SK-N-SH (cell line): Measurements from ENCODE around the gene CYP4F22. TPM values are rescaled to one million over a fixed set of nuclear protein-coding genes. Genes with fewer than 3 reads are reported as not detected.

Experiments used
- CTCF ChIA-PET: fragments of 300-600, 350-600 bp; formaldehyde crosslinking; extraction: SDS; loops from one replicate; lab custom pipeline; 2021; lab: Yijun Ruan, JAX
- POLR2A ChIA-PET: fragments of 350-600 bp; sonication (Branson Sonifier 250); formaldehyde crosslinking; extraction: SDS; loops from one replicate; lab custom pipeline; 2020; ENCODE audit warnings: antibody characterized with exemption, inconsistent platforms; lab: Yijun Ruan, JAX
- DNase-seq: peaks from one replicate; pipeline ENCODE4 v3.0.0; 2012
- H2AFZ ChIP-seq: fragments of 200-600 bp; sonication (generic); 2 replicates; pipeline ENCODE4 v1.8.1; 2016; ENCODE audit warnings: antibody characterized with exemption, mild to moderate bottlenecking, low read depth
- H3F3A ChIP-seq: fragments of 200-600 bp; sonication (generic); replicated peaks from 2 replicates; pipeline ENCODE3; 2016; ENCODE audit warnings: antibody characterized with exemption, mild to moderate bottlenecking; ENCODE audit not compliant: insufficient read depth
- H3K27ac ChIP-seq, 2 experiments: fragments of 200-500 bp in 1 of 2; fragments of 200-600 bp in 1 of 2; sonication (Bioruptor generic) in 1 of 2; sonication (generic), shearing (Covaris generic) in 1 of 2; 2 replicates each; pipeline versions ENCODE4 v1.5.1 to v1.6.1; 2014 to 2016; ENCODE audit warnings: low read depth in 2 of 2, inconsistent platforms in 1 of 2, low read length in 1 of 2, mild to moderate bottlenecking in 1 of 2, mixed read lengths in 1 of 2
- H3K27me3 ChIP-seq: fragments of 200-600 bp; sonication (generic), shearing (Covaris generic); 2 replicates; pipeline ENCODE4 v1.6.1; 2016; ENCODE audit warnings: mixed run types; ENCODE audit not compliant: insufficient read depth
- H3K36me3 ChIP-seq, 2 experiments: fragments of 200-500 bp in 1 of 2; fragments of 200-600 bp in 1 of 2; sonication (Bioruptor generic) in 1 of 2; sonication (generic) in 1 of 2; replicated peaks in 1 of 2; 2 replicates each; pipeline versions ENCODE3 to v1.5.1; 2014 to 2016; ENCODE audit warnings: low read length in 1 of 2, mild to moderate bottlenecking in 1 of 2; ENCODE audit not compliant: insufficient read depth in 2 of 2, control insufficient read depth in 1 of 2
- H3K4me1 ChIP-seq, 2 experiments: fragments of 200-500 bp in 1 of 2; fragments of 200-600 bp in 1 of 2; sonication (Bioruptor generic) in 1 of 2; sonication (generic), shearing (Covaris generic) in 1 of 2; 2 replicates each; pipeline versions ENCODE4 v1.5.1 to v1.6.1; 2014 to 2016; ENCODE audit warnings: low read depth in 1 of 2, low read length in 1 of 2, mixed run types in 1 of 2; ENCODE audit not compliant: insufficient read depth in 2 of 2, control insufficient read depth in 1 of 2
- H3K4me2 ChIP-seq: fragments of 200-600 bp; sonication (generic), shearing (Covaris generic); 2 replicates; pipeline ENCODE4 v1.6.1; 2017; ENCODE audit warnings: mixed run types
- H3K4me3 ChIP-seq, 2 experiments: fragments of 200-500 bp in 1 of 2; fragments of 200-600 bp in 1 of 2; sonication (Bioruptor generic) in 1 of 2; sonication (generic), shearing (Covaris generic) in 1 of 2; 2 replicates each; pipeline versions ENCODE4 v1.5.1 to v1.8.1; 2014 to 2016; ENCODE audit warnings: low read depth in 2 of 2, inconsistent platforms in 1 of 2, low read length in 1 of 2, mild to moderate bottlenecking in 1 of 2, mixed read lengths in 1 of 2, moderate library complexity in 1 of 2
- H3K79me2 ChIP-seq: fragments of 200-600 bp; sonication (generic); 2 replicates; pipeline ENCODE4 v1.8.1; 2017; ENCODE audit warnings: mild to moderate bottlenecking; ENCODE audit not compliant: insufficient read depth
- H3K9ac ChIP-seq: fragments of 200-600 bp; sonication (generic); 2 replicates; pipeline ENCODE4 v1.6.1; 2017; ENCODE audit warnings: mixed run types
- H3K9me2 ChIP-seq: fragments of 200-600 bp; sonication (generic); 2 replicates; pipeline ENCODE4 v1.6.1; 2017; ENCODE audit warnings: mixed run types
- H3K9me3 ChIP-seq: fragments of 200-600 bp; sonication (generic); 2 replicates; pipeline ENCODE4 v1.6.1; 2017; ENCODE audit warnings: mixed run types, mild to moderate bottlenecking, moderate library complexity
- H4K20me1 ChIP-seq: fragments of 200-600 bp; sonication (generic); 2 replicates; pipeline ENCODE4 v1.6.1; 2017; ENCODE audit warnings: mild to moderate bottlenecking, mixed run types; ENCODE audit not compliant: insufficient read depth
- CHD2 ChIP-seq: fragments of 150-350 bp; IDR thresholded peaks from 2 replicates; pipeline ENCODE4 v1.6.1; 2018; ENCODE audit warnings: low read length; ENCODE audit not compliant: partially characterized antibody
- EP300 ChIP-seq, 2 experiments: IDR thresholded peaks; 2 replicates each; pipeline versions ENCODE4 v1.4.0 to v1.6.1; 2012; ENCODE audit warnings: borderline replicate concordance in 1 of 2, low read depth in 1 of 2, low read length in 1 of 2
- EZH2phosphoT487 ChIP-seq: fragments of 200-600 bp; sonication (generic); IDR thresholded peaks from 2 replicates; pipeline ENCODE4 v1.6.1; 2017; ENCODE audit warnings: low read depth, mixed run types, mild to moderate bottlenecking, antibody characterized with exemption, moderate library complexity, borderline replicate concordance
- FOSL2 ChIP-seq: IDR thresholded peaks from 2 replicates; pipeline ENCODE4 v1.4.0; 2012; ENCODE audit warnings: low read depth, mild to moderate bottlenecking, moderate library complexity, borderline replicate concordance
- FOXJ3 ChIP-seq: sonication (generic); formaldehyde crosslinking; IDR thresholded peaks from 2 replicates; pipeline ENCODE4 v1.5.1; 2020; ENCODE audit warnings: mild to moderate bottlenecking, missing genetic modification reagents
- FOXM1 ChIP-seq: IDR thresholded peaks from 2 replicates; pipeline ENCODE4 v1.4.0; 2012; ENCODE audit warnings: low read depth, mild to moderate bottlenecking
- JUND ChIP-seq: IDR thresholded peaks from 2 replicates; pipeline ENCODE4 v1.4.0; 2012
- MXI1 ChIP-seq: IDR thresholded peaks from 2 replicates; pipeline ENCODE4 v1.6.1; 2012; ENCODE audit warnings: mild to moderate bottlenecking, low read depth, low read length, improper control_type of control experiment
- NFIC ChIP-seq: IDR thresholded peaks from 2 replicates; pipeline ENCODE4 v1.4.0; 2012; ENCODE audit warnings: borderline replicate concordance
- NRF1 ChIP-seq: IDR thresholded peaks from 2 replicates; pipeline ENCODE4 v1.6.1; 2012; ENCODE audit warnings: low read depth, mild to moderate bottlenecking, low read length
- POLR2AphosphoS5 ChIP-seq: IDR thresholded peaks from 2 replicates; pipeline ENCODE4 v1.6.1; 2012; ENCODE audit warnings: low read depth, low read length
- RAD21 ChIP-seq: IDR thresholded peaks from 2 replicates; pipeline ENCODE4 v1.6.1; 2012; ENCODE audit warnings: mild to moderate bottlenecking, low read length
- RFX5 ChIP-seq: IDR thresholded peaks from 2 replicates; pipeline ENCODE4 v1.6.1; 2012; ENCODE audit warnings: mild to moderate bottlenecking, improper control_type of control experiment, low read length
- SIN3A ChIP-seq: IDR thresholded peaks from 2 replicates; pipeline ENCODE4 v1.6.1; 2012; ENCODE audit warnings: low read depth, mild to moderate bottlenecking, low read length, moderate library complexity, borderline replicate concordance
- TAF1 ChIP-seq: IDR thresholded peaks from 2 replicates; pipeline ENCODE4 v1.6.1; 2012; ENCODE audit warnings: low read depth, mild to moderate bottlenecking, low read length, moderate library complexity, borderline replicate concordance
- TCF12 ChIP-seq: IDR thresholded peaks from 2 replicates; pipeline ENCODE4 v1.4.0; 2012
- YY1 ChIP-seq: IDR thresholded peaks from 2 replicates; pipeline ENCODE4 v1.4.0; 2012; ENCODE audit warnings: low read depth, mild to moderate bottlenecking
- WGBS: methylation state at CpG from one replicate; pipeline ENCODE4 v1.1.6; 2017; ENCODE audit warnings: low lambda C conversion rate; 5-methylcytosine and 5-hydroxymethylcytosine counted together
- polyA plus RNA-seq, 3 experiments: library from polyadenylated mRNA; depleted of rRNA; stranded (reverse); fragments of >200 nt; gene quantifications; 2 replicates each; pipeline ENCODE4 v1.2.3, GENCODE V29; 2012
- TF ChIP-seq, protein P1 (sequence below): IDR thresholded peaks from 2 replicates; pipeline ENCODE4 v1.4.0; 2012; ENCODE audit warnings: low read depth
- TF ChIP-seq, protein P2 (sequence below): IDR thresholded peaks from 2 replicates; pipeline ENCODE4 v1.4.0; 2012; ENCODE audit warnings: low read depth, borderline replicate concordance
- TF ChIP-seq, protein P3 (sequence below): fragments of 150-350 bp; IDR thresholded peaks from 2 replicates; pipeline ENCODE4 v1.6.1; 2017; ENCODE audit warnings: antibody characterized with exemption, low read length, low read depth, borderline replicate concordance
- TF ChIP-seq, protein P4 (sequence below): IDR thresholded peaks from 2 replicates; pipeline ENCODE4; 2012

The CYP4F22 gene
- polyA plus RNA-seq, 1 of the 3 experiments (the other 2 are of a cell fraction) = not detected

DNA sequence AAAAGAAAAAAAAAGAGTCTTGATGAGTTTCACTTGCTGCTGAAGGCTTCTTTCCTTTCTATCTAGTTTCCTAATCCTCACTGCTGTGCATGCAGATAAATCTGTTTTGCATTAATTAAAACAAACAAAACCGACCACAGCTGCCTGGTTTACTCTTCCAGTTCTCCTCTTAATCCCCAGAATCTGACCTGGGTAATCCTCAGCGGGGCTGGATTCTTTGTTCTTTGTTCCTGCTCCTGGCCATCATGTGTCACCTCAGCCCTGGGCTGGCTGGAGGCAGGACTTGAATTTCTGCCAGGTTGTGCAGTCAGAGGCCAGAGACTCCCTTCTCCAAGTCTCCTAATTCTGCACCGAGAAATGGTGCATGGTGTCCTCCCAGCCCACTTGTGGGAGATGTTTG, 54.5 kb downstream of the CYP4F22 start:
- no peaks in the 10 kb centered on the region; a peak in 1 of 4 replicates for H3K4me1 ChIP-seq
- no peak overlapping the region for H3K4me2 ChIP-seq
- WGBS = 8% methylated on average over 3 of the region's 3 CpGs
- no peak overlapping the region for H3K27ac ChIP-seq
- H2AFZ ChIP-seq = no peak overlapping the region
- no peaks in the 10 kb centered on the region for H4K20me1 ChIP-seq
- H3K9me3 ChIP-seq = no peaks in the 10 kb centered on the region
- no peak overlapping the region for H3K4me3 ChIP-seq
- no peaks in the 10 kb centered on the region for H3F3A ChIP-seq
- POLR2A ChIA-PET = interaction anchor here (0.7 kb wide), 1 partner anchor 613 kb away, joined by 3 read pairs; no protein-coding TSS in a partner anchor
- CTCF ChIA-PET = interaction anchor here (1.6 kb wide), 1 partner anchor 385 kb away, joined by 8 read pairs; no protein-coding TSS in a partner anchor
- H3K79me2 ChIP-seq = no peaks in the 10 kb centered on the region
- TF ChIP-seq SIN3A (no peak), RAD21 (no peak), YY1 (no peak), RFX5 (no peak), FOXM1 (no peak), EZH2phosphoT487 (no peak), JUND (no peak), TCF12 (no peak), MXI1 (no peak), NFIC (no peak), POLR2AphosphoS5 (no peak), TAF1 (no peak)
- TF ChIP-seq, protein P1, sequence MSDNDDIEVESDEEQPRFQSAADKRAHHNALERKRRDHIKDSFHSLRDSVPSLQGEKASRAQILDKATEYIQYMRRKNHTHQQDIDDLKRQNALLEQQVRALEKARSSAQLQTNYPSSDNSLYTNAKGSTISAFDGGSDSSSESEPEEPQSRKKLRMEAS = no peak
- TF ChIP-seq, protein P2, sequence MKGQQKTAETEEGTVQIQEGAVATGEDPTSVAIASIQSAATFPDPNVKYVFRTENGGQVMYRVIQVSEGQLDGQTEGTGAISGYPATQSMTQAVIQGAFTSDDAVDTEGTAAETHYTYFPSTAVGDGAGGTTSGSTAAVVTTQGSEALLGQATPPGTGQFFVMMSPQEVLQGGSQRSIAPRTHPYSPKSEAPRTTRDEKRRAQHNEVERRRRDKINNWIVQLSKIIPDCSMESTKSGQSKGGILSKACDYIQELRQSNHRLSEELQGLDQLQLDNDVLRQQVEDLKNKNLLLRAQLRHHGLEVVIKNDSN = no peak
- TF ChIP-seq, protein P3, sequence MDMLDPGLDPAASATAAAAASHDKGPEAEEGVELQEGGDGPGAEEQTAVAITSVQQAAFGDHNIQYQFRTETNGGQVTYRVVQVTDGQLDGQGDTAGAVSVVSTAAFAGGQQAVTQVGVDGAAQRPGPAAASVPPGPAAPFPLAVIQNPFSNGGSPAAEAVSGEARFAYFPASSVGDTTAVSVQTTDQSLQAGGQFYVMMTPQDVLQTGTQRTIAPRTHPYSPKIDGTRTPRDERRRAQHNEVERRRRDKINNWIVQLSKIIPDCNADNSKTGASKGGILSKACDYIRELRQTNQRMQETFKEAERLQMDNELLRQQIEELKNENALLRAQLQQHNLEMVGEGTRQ = no peak
- peaks cover 15% of the 10 kb centered on the region; the same call in 1 of the 2 replicates for H3K27me3 ChIP-seq
- no peaks in the 10 kb centered on the region for H3K36me3 ChIP-seq
- no peak for DNase-seq
- no peak overlapping the region for H3K9ac ChIP-seq
- H3K9me2 ChIP-seq = no peaks in the 10 kb centered on the region

DNA sequence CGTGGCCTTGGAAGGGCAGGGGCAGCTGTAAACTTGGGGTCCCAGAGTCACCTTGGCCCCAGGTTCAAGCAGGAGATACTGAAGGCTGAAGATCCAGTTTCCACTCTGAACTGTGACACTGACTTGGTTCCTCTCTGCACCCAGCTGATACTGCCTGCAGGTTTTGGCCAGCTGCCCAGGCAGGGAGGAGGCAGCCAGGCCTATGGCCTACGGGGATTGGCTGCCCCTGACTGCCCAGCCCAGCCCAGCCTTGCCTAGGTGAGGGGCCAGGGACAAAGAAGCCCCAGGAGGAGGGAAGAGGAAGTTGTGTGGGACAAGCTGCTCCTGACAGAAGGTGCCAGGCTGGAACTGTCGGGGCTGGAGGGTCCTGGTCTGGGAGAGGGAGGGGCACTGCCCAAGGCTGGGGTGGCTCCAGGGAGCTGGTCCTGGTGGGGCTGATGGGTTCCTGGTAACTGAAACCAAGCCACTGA, 55.0 kb downstream of the CYP4F22 start:
- 16% methylated on average over 3 of the region's 3 CpGs for whole genome bisulfite sequencing
- peak; percentile 34 for DNase-seq
- no peaks in the 10 kb centered on the region for H3K79me2 ChIP-seq
- H4K20me1 ChIP-seq = no peaks in the 10 kb centered on the region
- H3K27me3 ChIP-seq = peaks cover 15% of the 10 kb centered on the region; the same call in 1 of the 2 replicates
- TF ChIP-seq FOSL2 (no peak), FOXJ3 (no peak), FOXM1 (no peak), NRF1 (no peak), POLR2AphosphoS5 (no peak), JUND (no peak), CHD2 (no peak), EP300 (IDR thresholded peaks at IDR 0.05; ENCODE audit: borderline replicate concordance in 1 of 2, low read depth in 1 of 2, low read length in 1 of 2) (no peak), NFIC (no peak)
- TF ChIP-seq, protein P1 = no peak
- TF ChIP-seq, protein P3 = no peak
- TF ChIP-seq, protein P4, sequence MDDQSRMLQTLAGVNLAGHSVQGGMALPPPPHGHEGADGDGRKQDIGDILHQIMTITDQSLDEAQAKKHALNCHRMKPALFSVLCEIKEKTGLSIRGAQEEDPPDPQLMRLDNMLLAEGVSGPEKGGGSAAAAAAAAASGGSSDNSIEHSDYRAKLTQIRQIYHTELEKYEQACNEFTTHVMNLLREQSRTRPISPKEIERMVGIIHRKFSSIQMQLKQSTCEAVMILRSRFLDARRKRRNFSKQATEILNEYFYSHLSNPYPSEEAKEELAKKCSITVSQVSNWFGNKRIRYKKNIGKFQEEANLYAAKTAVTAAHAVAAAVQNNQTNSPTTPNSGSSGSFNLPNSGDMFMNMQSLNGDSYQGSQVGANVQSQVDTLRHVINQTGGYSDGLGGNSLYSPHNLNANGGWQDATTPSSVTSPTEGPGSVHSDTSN = no peak
- TF ChIP-seq, all 33 proteins: peak for 0
- no peak overlapping the region for H3K4me2 ChIP-seq
- H3K9me3 ChIP-seq = no peaks in the 10 kb centered on the region
- POLR2A ChIA-PET = no interaction called here
- H3K27ac ChIP-seq = no peak overlapping the region
- H3K4me1 ChIP-seq = no peaks in the 10 kb centered on the region; a peak in 1 of 4 replicates
- H3K9me2 ChIP-seq = no peaks in the 10 kb centered on the region
- no peak overlapping the region for H3K4me3 ChIP-seq
- CTCF ChIA-PET = interaction anchor here (1.6 kb wide), 1 partner anchor 386 kb away, joined by 8 read pairs; no protein-coding TSS in a partner anchor
- H3F3A ChIP-seq = no peaks in the 10 kb centered on the region
- H3K9ac ChIP-seq = no peak overlapping the region
- no peak overlapping the region for H2AFZ ChIP-seq
- H3K36me3 ChIP-seq = no peaks in the 10 kb centered on the region
